Keratinocyte (primary cell): ENCODE results near the gene MEG3. TPM values are rescaled to one million over a fixed set of nuclear protein-coding genes. Genes with fewer than 3 reads are reported as not detected.

Experiments used
- DNase-seq: peaks from one replicate; pipeline ENCODE4 v3.0.0-alpha.2; 2011; ENCODE audit warnings: low read depth, missing footprints, low spot score
- FAIRE-seq: peaks from 2 replicates; lab custom pipeline; 2011; peaks lifted over from hg19 to GRCh38; lab: Jason Lieb, UNC
- H2AFZ ChIP-seq: 2 replicates; pipeline ENCODE4 v1.6.0; 2012; ENCODE audit warnings: low read length, control low read depth, inconsistent platforms; ENCODE audit not compliant: control insufficient read depth
- H3K27ac ChIP-seq: 2 replicates; pipeline ENCODE4 v1.5.1; 2011; ENCODE audit warnings: low read length; ENCODE audit not compliant: control insufficient read depth, insufficient read depth
- H3K27me3 ChIP-seq: 3 replicates; pipeline ENCODE4 v1.6.0; 2011; ENCODE audit warnings: low read length; ENCODE audit not compliant: control insufficient read depth, insufficient read depth; ENCODE audit errors: extremely low read depth
- H3K36me3 ChIP-seq, 2 experiments: 2 replicates in 1 of 2; 3 replicates in 1 of 2; pipeline ENCODE4 v1.5.1; 2011; ENCODE audit warnings: low read length in 2 of 2, mild to moderate bottlenecking in 1 of 2; ENCODE audit not compliant: control insufficient read depth in 2 of 2, insufficient read depth in 2 of 2; ENCODE audit errors: extremely low read depth in 1 of 2
- H3K4me1 ChIP-seq: 3 replicates; pipeline ENCODE4 v1.5.1; 2011; ENCODE audit warnings: low read length; ENCODE audit not compliant: control insufficient read depth, insufficient read depth; ENCODE audit errors: extremely low read depth
- H3K4me2 ChIP-seq: 3 replicates; pipeline ENCODE4 v1.6.0; 2011; ENCODE audit warnings: low read depth, low read length; ENCODE audit not compliant: control insufficient read depth, insufficient read depth; ENCODE audit errors: extremely low read depth
- H3K4me3 ChIP-seq, 3 experiments: fragments of 200-600 bp in 1 of 3; sonication (generic) in 1 of 3; 2 replicates in 2 of 3; 3 replicates in 1 of 3; pipeline ENCODE4 v1.5.1; 2011 to 2016; ENCODE audit warnings: low read length in 3 of 3, mild to moderate bottlenecking in 3 of 3, control low read depth in 2 of 3, inconsistent platforms in 1 of 3, low read depth in 1 of 3, mixed read lengths in 1 of 3, mixed run types in 1 of 3, moderate library complexity in 1 of 3; ENCODE audit not compliant: control insufficient read depth in 2 of 3, insufficient read depth in 2 of 3; ENCODE audit errors: extremely low read depth in 1 of 3
- H3K79me2 ChIP-seq: 2 replicates; pipeline ENCODE4 v1.6.0; 2012; ENCODE audit warnings: low read length; ENCODE audit not compliant: control insufficient read depth, insufficient read depth
- H3K9ac ChIP-seq: 3 replicates; pipeline ENCODE4 v1.6.0; 2011; ENCODE audit warnings: low read length; ENCODE audit not compliant: control insufficient read depth, insufficient read depth; ENCODE audit errors: extremely low read depth
- H3K9me1 ChIP-seq: 3 replicates; pipeline ENCODE4 v1.6.0; 2011; ENCODE audit warnings: low read length; ENCODE audit not compliant: control insufficient read depth, insufficient read depth; ENCODE audit errors: extremely low read depth
- H3K9me3 ChIP-seq: 2 replicates; pipeline ENCODE4 v1.5.1; 2012; ENCODE audit warnings: low read depth, low read length; ENCODE audit not compliant: control insufficient read depth
- H4K20me1 ChIP-seq: 3 replicates; pipeline ENCODE4 v1.6.0; 2011; ENCODE audit warnings: low read length; ENCODE audit not compliant: control insufficient read depth, insufficient read depth; ENCODE audit errors: extremely low read depth
- CTCF ChIP-seq, 3 experiments: IDR thresholded peaks in 1 of 3; conservative IDR thresholded peaks in 1 of 3; optimal IDR thresholded peaks in 1 of 3; 2 replicates in 2 of 3; 3 replicates in 1 of 3; pipeline versions ENCODE3 to v1.5.1; 2011; ENCODE audit warnings: low read length in 3 of 3, mild to moderate bottlenecking in 3 of 3, moderate library complexity in 2 of 3, control low read depth in 1 of 3, inconsistent platforms in 1 of 3; ENCODE audit not compliant: insufficient read depth in 2 of 3; ENCODE audit errors: extremely low read depth in 1 of 3
- EZH2 ChIP-seq: IDR thresholded peaks from one replicate; pipeline ENCODE4 v1.6.1; 2012; ENCODE audit warnings: inconsistent platforms, mild to moderate bottlenecking, low read length, moderate library complexity
- dilution Hi-C: fragments of 300-500 bp; cut with MboI; formaldehyde crosslinking; loops from one replicate; pipeline ENCODE4 v1.7.0; 2020; ENCODE audit warnings: low sequenced_read_pairs; ENCODE audit not compliant: extremely low pct_ligation_motif_present
- polyA plus RNA-seq, 5 experiments: library from polyadenylated mRNA; depleted of rRNA in 3 of 5; stranded (reverse) in 3 of 5; stranded (forward) in 1 of 5; unstranded in 1 of 5; fragments of >200 nt; gene quantifications; 1 replicate in 1 of 5; 2 replicates in 3 of 5; 3 replicates in 1 of 5; pipeline versions ENCODE4 v1.2.1 to v1.2.3, GENCODE V29; 2011 to 2012; ENCODE audit warnings: missing spikeins in 2 of 5, low read depth in 1 of 5, low replicate concordance in 1 of 5

Gene MEG3
- polyA plus RNA-seq, 1 donor (not counting 4 experiments of a cell fraction or from before 2014, with no cell fraction given), result 5.6 TPM

GRCh38 chr14:100810861-100811461, 15.0 kb upstream of the MEG3 start:
- DNase-seq, result no peak
- H4K20me1 ChIP-seq, result no peaks in the 10 kb centered on the region
- H3K9me3 ChIP-seq, result peaks cover 16% of the 10 kb centered on the region
- no peaks in the 10 kb centered on the region for H3K36me3 ChIP-seq
- FAIRE-seq, result no peak
- no peaks in the 10 kb centered on the region for H3K79me2 ChIP-seq
- dilution Hi-C loops, result no loop called here
- no peak overlapping the region for H3K4me2 ChIP-seq
- no peak overlapping the region for H2AFZ ChIP-seq
- no peak overlapping the region for H3K9ac ChIP-seq
- no peaks in the 10 kb centered on the region for H3K9me1 ChIP-seq
- TF ChIP-seq CTCF (optimal IDR thresholded peaks at IDR 0.05 in 1 of 3, IDR thresholded peaks at IDR 0.05 in 1 of 3, conservative IDR thresholded peaks at IDR 0.05 in 1 of 3; ENCODE audit: extremely low read depth in 1 of 3, insufficient read depth in 2 of 3, low read length in 3 of 3) (no peak), EZH2 (no peak)
- H3K27ac ChIP-seq, result no peak overlapping the region
- H3K27me3 ChIP-seq, result no peaks in the 10 kb centered on the region
- no peak overlapping the region for H3K4me3 ChIP-seq
- no peaks in the 10 kb centered on the region for H3K4me1 ChIP-seq

DNA sequence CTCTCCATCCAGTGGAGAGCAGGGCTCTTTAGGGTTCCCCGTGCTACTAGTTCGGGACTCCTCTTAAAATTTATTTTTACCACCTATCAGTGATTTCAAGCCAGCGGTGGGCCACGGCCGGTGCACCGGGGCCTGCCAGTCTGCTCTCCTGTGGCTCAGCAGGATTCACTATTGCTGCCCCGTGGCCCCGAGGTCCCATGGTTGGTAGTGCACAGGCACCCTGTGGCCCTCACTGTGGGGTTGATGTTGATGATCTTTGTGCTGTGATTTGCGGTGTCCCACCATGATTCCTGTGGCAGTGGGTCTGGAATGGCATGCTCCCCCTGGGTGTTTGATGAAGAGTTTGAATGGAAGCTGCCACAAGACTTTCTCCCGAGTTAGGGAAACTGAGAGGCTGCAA, 12.6 kb upstream of the MEG3 start:
- H3K27me3 ChIP-seq, result no peaks in the 10 kb centered on the region
- no peak overlapping the region for H3K4me2 ChIP-seq
- H3K4me3 ChIP-seq, result no peak overlapping the region
- H3K4me1 ChIP-seq, result no peaks in the 10 kb centered on the region
- H3K9me1 ChIP-seq, result no peaks in the 10 kb centered on the region
- no peak for DNase-seq
- H3K27ac ChIP-seq, result no peak overlapping the region
- no peaks in the 10 kb centered on the region for H3K79me2 ChIP-seq
- FAIRE-seq, result no peak
- H3K9ac ChIP-seq, result no peak overlapping the region
- no peaks in the 10 kb centered on the region for H3K36me3 ChIP-seq
- H4K20me1 ChIP-seq, result no peaks in the 10 kb centered on the region
- TF ChIP-seq EZH2 (no peak), CTCF (optimal IDR thresholded peaks at IDR 0.05 in 1 of 3, IDR thresholded peaks at IDR 0.05 in 1 of 3, conservative IDR thresholded peaks at IDR 0.05 in 1 of 3; ENCODE audit: extremely low read depth in 1 of 3, insufficient read depth in 2 of 3, low read length in 3 of 3) (no peak)
- peaks cover 12% of the 10 kb centered on the region for H3K9me3 ChIP-seq
- no peak overlapping the region for H2AFZ ChIP-seq
- dilution Hi-C loops, result no loop called here
